PFSK-1 (cell line): ENCODE results near the gene GNB1L.

ENCODE experiments used
- POLR2AphosphoS5 ChIP-seq: IDR thresholded peaks from 2 replicates; pipeline ENCODE4 v1.6.1; 2012; ENCODE audit warnings: low read depth, mild to moderate bottlenecking, control low read depth, low read length, moderate library complexity
- TAF1 ChIP-seq: IDR thresholded peaks from 2 replicates; pipeline ENCODE4 v1.6.1; 2012; ENCODE audit warnings: low read length, control low read depth, borderline replicate concordance; ENCODE audit not compliant: insufficient read depth

DNA sequence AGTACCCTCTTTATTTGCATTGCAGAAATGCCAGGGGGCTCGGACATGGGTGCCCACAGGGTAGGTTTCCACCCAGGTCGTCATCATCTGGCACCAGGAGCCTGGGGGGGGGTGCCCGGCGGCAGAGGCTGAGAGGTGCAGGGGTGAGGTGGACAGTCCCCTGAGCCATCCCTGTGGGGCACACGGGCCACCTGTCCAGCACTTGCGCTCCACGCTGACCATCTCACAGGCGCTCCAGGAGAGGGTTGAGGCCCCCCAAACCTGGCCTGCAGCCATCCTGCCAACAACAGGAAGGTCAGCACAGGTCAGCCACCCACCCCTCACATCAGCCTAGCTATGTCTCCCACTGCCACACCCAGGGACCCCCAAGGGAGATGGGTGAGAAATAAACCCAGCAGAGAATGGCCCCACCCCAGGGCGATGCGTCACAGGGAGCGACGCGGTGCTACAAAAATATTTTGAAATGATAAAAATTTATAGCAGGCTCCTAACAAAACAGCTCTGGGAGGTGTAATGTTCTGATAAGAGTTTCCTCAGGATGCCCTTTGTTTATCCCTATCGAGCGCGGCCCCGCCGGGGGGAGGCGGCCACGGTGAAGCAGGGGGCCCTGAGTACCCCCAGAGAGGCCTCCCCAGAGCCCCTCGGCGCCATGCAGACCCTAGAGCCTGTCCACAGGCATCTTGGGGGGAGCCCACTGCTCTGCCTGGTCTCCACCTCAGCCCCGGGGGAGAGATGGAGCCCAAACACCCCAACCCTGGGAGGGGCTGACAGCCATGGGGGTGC lies 21.0 kb upstream of the GNB1L start:
- no peak for TF ChIP-seq POLR2AphosphoS5
- no peak for TF ChIP-seq TAF1
